Left renal cortex interstitium (tissue), 4 donors: ENCODE data around the gene CCNB1. TPM values are rescaled to one million over a fixed set of nuclear protein-coding genes. Genes with fewer than 3 reads are reported as not detected.
"Not testable (repeated sequence)": the region's sequence is repeated elsewhere in the genome, so short reads cannot be mapped to it uniquely, and the experiment has no call there.

Experiments
- DNase-seq, 4 donors: peaks; one replicate each; pipeline ENCODE4 v3.0.0-alpha.2; 2013; ENCODE audit warnings: low read depth in 4 of 4, low spot score in 2 of 4, missing footprints in 1 of 4
- polyA plus RNA-seq, 4 donors: library from polyadenylated mRNA; unstranded; fragments of 120-200 nt; gene quantifications; one replicate each; pipeline ENCODE4 v1.2.1, GENCODE V29; 2013; ENCODE audit not compliant: insufficient read length in 4 of 4

Gene CCNB1
- polyA plus RNA-seq, 4 donors, result 86.8 to 98.7 (median 88.6) TPM

- DNase-seq, result not testable (repeated sequence)
Observed at GRCh38 chr5:69181659-69182293, 14.8 kb downstream of the CCNB1 start.

- no peak for DNase-seq
Observed at GRCh38 chr5:69184621-69185020, 17.7 kb downstream of the CCNB1 start.

GRCh38 chr5:69187342-69187741, 20.4 kb downstream of the CCNB1 start:
- DNase-seq, result no peak

- DNase-seq, result no peak
Observed at GRCh38 chr5:69188811-69189161, 21.8 kb downstream of the CCNB1 start.

- DNase-seq, result peak; percentile 87 to 94 (median 88)
Observed at GRCh38 chr5:69189162-69190086, 22.5 kb downstream of the CCNB1 start, which contains the start of gene CENPH. CENPH (plus strand) TSS chr5:69189583; CDS start chr5:69189635, 52 bp downstream.

GRCh38 chr5:69202497-69202896, 35.5 kb downstream of the CCNB1 start:
- no peak for DNase-seq

- no peak for DNase-seq
Observed at GRCh38 chr5:69206528-69207190, 39.7 kb downstream of the CCNB1 start.

GRCh38 chr5:69209602-69210001, 42.7 kb downstream of the CCNB1 start:
- DNase-seq, result no peak

GRCh38 chr5:69211200-69211599, 44.2 kb downstream of the CCNB1 start:
- DNase-seq, result no peak

- DNase-seq, result no peak
Observed at GRCh38 chr5:69212022-69212421, 45.1 kb downstream of the CCNB1 start.

- DNase-seq, result no peak
Observed at GRCh38 chr5:69213513-69214215, 46.7 kb downstream of the CCNB1 start.

GRCh38 chr5:69217151-69217511, 50.2 kb downstream of the CCNB1 start:
- peak in 1 of 4 donors; percentile 13 for DNase-seq

GRCh38 chr5:69217548-69218526, 50.9 kb downstream of the CCNB1 start:
- DNase-seq, result peak; percentile 67 to 87 (median 82)

GRCh38 chr5:69219939-69220338, 53.0 kb downstream of the CCNB1 start:
- no peak for DNase-seq

GRCh38 chr5:69220371-69220770, 53.4 kb downstream of the CCNB1 start:
- DNase-seq, result not testable (repeated sequence)

- not testable (repeated sequence) for DNase-seq
Observed at GRCh38 chr5:69220833-69221232, 53.9 kb downstream of the CCNB1 start.

- no peak for DNase-seq
Observed at GRCh38 chr5:69224520-69224919, 57.6 kb downstream of the CCNB1 start.

- DNase-seq, result no peak
Observed at GRCh38 chr5:69225860-69226259, 58.9 kb downstream of the CCNB1 start.
